Sigmoid colon (tissue), 7 donors: Measurements from ENCODE around the gene PELI2. TPM values are rescaled to one million over a fixed set of nuclear protein-coding genes. Genes with fewer than 3 reads are reported as not detected.

Source experiments
- DNase-seq: peaks from one replicate; pipeline ENCODE4 v3.0.0-alpha.2; 2019
- H3K27ac ChIP-seq, 4 donors: fragments of 200-600 bp; sonication (generic); one replicate each; pipeline ENCODE4 v1.5.1; 2016 to 2019; ENCODE audit warnings: mild to moderate bottlenecking in 1 of 4
- H3K27me3 ChIP-seq, 3 donors: fragments of 200-600 bp; sonication (generic); one replicate each; pipeline ENCODE4 v1.5.1; 2019; ENCODE audit warnings: mild to moderate bottlenecking in 1 of 3
- H3K36me3 ChIP-seq, 4 donors: fragments of 200-600 bp; sonication (generic); one replicate each; pipeline ENCODE4 v1.5.1; 2016 to 2019
- H3K4me1 ChIP-seq, 4 donors: fragments of 200-600 bp; sonication (generic); one replicate each; pipeline ENCODE4 v1.5.1; 2017 to 2019
- H3K4me3 ChIP-seq, 4 donors: fragments of 200-600 bp; sonication (generic); one replicate each; pipeline ENCODE4 v1.5.1; 2017 to 2019; ENCODE audit warnings: mild to moderate bottlenecking in 2 of 4, moderate library complexity in 1 of 4
- H3K9me3 ChIP-seq, 4 donors: fragments of 200-600 bp in 3 of 4; sonication (generic) in 3 of 4; one replicate each; pipeline versions ENCODE4 v1.5.1 to v1.6.1; 2013 to 2019
- EP300 ChIP-seq, 4 donors: sonication (generic); formaldehyde crosslinking; IDR thresholded peaks; one replicate each; pipeline ENCODE4 v1.6.1; 2017; ENCODE audit warnings: antibody characterized with exemption in 4 of 4
- POLR2A ChIP-seq, 2 donors: fragments of 450-650 bp; IDR thresholded peaks; one replicate each; pipeline ENCODE4 v1.6.1; 2016; ENCODE audit warnings: antibody characterized with exemption in 2 of 2, mild to moderate bottlenecking in 2 of 2, moderate library complexity in 2 of 2
- POLR2AphosphoS5 ChIP-seq, 4 donors: sonication (generic); formaldehyde crosslinking; IDR thresholded peaks; one replicate each; pipeline ENCODE4 v1.6.1; 2017; ENCODE audit warnings: antibody characterized with exemption in 4 of 4
- WGBS, 2 donors: extraction: QIAGEN DNeasy Blood & Tissue Kit; methylation state at CpG; one replicate each; pipeline ENCODE4 v1.1.7; 2013; 5-methylcytosine and 5-hydroxymethylcytosine counted together
- intact Hi-C: fragments of 100-400 bp; cut with DNase I; formaldehyde crosslinking; loops from one replicate; pipeline ENCODE4 v1.15.1; 2023
- polyA plus RNA-seq, 3 donors: library from polyadenylated mRNA; stranded (reverse); fragments of 200-250 nt; gene quantifications; one replicate each; pipeline ENCODE4 v1.2.3, GENCODE V29; 2013
- total RNA-seq, 4 donors: library from RNA; depleted of rRNA; stranded (reverse); fragments of >200 nt; gene quantifications; one replicate each; pipeline ENCODE4 v1.1.0, GENCODE V29; 2016
- TF ChIP-seq, protein P1 (sequence below), 4 experiments: fragments of 450-650 bp in 3 of 4; fragments of 200-600 bp in 1 of 4; IDR thresholded peaks; one replicate each; pipeline ENCODE4 v1.5.1; 2016 to 2019; ENCODE audit warnings: antibody characterized with exemption in 4 of 4, mild to moderate bottlenecking in 3 of 4, moderate library complexity in 2 of 4
- donor health status: healthy with polysubstance abuse.
- donor health status: Bipolar disorder and iron deficiency.
- donor health status: healthy.

PELI2 gene
- total and polyA plus RNA-seq, 7 donors = 4.5 to 34.3 (median 26.3) TPM

- Histone ChIP-seq H3K27ac (no peak overlapping the region), H3K9me3 (no peaks in the 10 kb centered on the region), H3K27me3 (no peaks in the 10 kb centered on the region), H3K36me3 (no peaks in the 10 kb centered on the region), H3K4me3 (no peak overlapping the region), H3K4me1 (peaks cover 0 to 24% (median 16%) of the 10 kb centered on the region in 4 donors)
- intact Hi-C loops = no loop called here
- TF ChIP-seq POLR2AphosphoS5 (IDR thresholded peaks at IDR 0.05) (no peak), EP300 (IDR thresholded peaks at IDR 0.05) (no peak), POLR2A (IDR thresholded peaks at IDR 0.05) (no peak)
- TF ChIP-seq, protein P1, sequence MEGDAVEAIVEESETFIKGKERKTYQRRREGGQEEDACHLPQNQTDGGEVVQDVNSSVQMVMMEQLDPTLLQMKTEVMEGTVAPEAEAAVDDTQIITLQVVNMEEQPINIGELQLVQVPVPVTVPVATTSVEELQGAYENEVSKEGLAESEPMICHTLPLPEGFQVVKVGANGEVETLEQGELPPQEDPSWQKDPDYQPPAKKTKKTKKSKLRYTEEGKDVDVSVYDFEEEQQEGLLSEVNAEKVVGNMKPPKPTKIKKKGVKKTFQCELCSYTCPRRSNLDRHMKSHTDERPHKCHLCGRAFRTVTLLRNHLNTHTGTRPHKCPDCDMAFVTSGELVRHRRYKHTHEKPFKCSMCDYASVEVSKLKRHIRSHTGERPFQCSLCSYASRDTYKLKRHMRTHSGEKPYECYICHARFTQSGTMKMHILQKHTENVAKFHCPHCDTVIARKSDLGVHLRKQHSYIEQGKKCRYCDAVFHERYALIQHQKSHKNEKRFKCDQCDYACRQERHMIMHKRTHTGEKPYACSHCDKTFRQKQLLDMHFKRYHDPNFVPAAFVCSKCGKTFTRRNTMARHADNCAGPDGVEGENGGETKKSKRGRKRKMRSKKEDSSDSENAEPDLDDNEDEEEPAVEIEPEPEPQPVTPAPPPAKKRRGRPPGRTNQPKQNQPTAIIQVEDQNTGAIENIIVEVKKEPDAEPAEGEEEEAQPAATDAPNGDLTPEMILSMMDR (IDR thresholded peaks at IDR 0.05) = no peak
- DNase-seq = no peak
- 90% methylated on average over 3 of the region's 3 CpGs for WGBS, 2 donors
These were observed 92.9 kb downstream of the PELI2 start for GRCh38 chr14:56211084-56211483.

GRCh38 chr14:56211844-56212243, 93.6 kb downstream of the PELI2 start:
- Histone ChIP-seq H3K27ac (no peak overlapping the region), H3K4me1 (peaks cover 0 to 31% (median 23%) of the 10 kb centered on the region in 4 donors), H3K27me3 (no peaks in the 10 kb centered on the region), H3K4me3 (no peak overlapping the region), H3K36me3 (no peaks in the 10 kb centered on the region), H3K9me3 (no peaks in the 10 kb centered on the region)
- 86 to 92% methylated on average over 2 of the region's 2 CpGs for WGBS, 2 donors
- intact Hi-C loops = no loop called here
- no peak for TF ChIP-seq POLR2AphosphoS5 (IDR thresholded peaks at IDR 0.05)
- no peak for TF ChIP-seq EP300 (IDR thresholded peaks at IDR 0.05)
- no peak for DNase-seq

DNA sequence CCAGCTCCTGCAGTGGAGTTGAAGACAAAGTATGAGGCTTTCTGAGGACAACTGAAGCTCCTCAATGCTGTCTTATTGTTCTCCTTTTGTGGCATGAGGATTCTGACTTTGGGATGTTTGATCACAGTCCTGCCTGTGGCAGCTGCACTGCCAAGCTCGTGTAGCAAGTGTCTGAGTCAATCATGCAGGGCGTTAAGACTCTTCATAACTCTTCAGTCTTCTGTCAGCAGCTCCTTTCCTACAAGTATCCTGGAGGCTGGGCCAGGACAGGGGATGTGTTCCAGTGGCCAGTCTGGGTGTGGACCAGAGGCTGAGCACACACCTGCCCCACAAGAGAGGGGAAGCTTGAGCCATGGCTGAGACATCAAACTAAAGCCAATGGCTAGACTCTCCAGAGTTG, 94.3 kb downstream of the PELI2 start:
- 84 to 85% methylated on average over 2 of the region's 2 CpGs for WGBS, 2 donors
- DNase-seq = no peak
- no peaks in the 10 kb centered on the region for H3K36me3 ChIP-seq
- intact Hi-C loops = no loop called here
- no peak overlapping the region for H3K4me3 ChIP-seq
- H3K27me3 ChIP-seq = no peaks in the 10 kb centered on the region
- no peak overlapping the region for H3K27ac ChIP-seq
- H3K4me1 ChIP-seq = peaks cover 0 to 36% (median 28%) of the 10 kb centered on the region in 4 donors
- no peaks in the 10 kb centered on the region for H3K9me3 ChIP-seq
- TF ChIP-seq, protein P1 (IDR thresholded peaks at IDR 0.05) = no peak
- no peak for TF ChIP-seq POLR2A (IDR thresholded peaks at IDR 0.05)
- TF ChIP-seq EP300 (IDR thresholded peaks at IDR 0.05) = no peak
- no peak for TF ChIP-seq POLR2AphosphoS5 (IDR thresholded peaks at IDR 0.05)

- WGBS, 2 donors = 87 to 93% methylated on average over 1 of the region's 1 CpG
- DNase-seq = no peak
- Histone ChIP-seq H3K4me3 (no peak overlapping the region), H3K27me3 (no peaks in the 10 kb centered on the region), H3K9me3 (no peaks in the 10 kb centered on the region), H3K36me3 (no peaks in the 10 kb centered on the region), H3K4me1 (peaks cover 0 to 36% (median 28%) of the 10 kb centered on the region in 4 donors), H3K27ac (no peak overlapping the region)
- TF ChIP-seq, protein P1 (IDR thresholded peaks at IDR 0.05) = no peak
- TF ChIP-seq EP300 (IDR thresholded peaks at IDR 0.05) (no peak), POLR2A (IDR thresholded peaks at IDR 0.05) (no peak), POLR2AphosphoS5 (IDR thresholded peaks at IDR 0.05) (no peak)
- intact Hi-C loops = no loop called here
These were observed 95.1 kb downstream of the PELI2 start for GRCh38 chr14:56213306-56213705.

DNA sequence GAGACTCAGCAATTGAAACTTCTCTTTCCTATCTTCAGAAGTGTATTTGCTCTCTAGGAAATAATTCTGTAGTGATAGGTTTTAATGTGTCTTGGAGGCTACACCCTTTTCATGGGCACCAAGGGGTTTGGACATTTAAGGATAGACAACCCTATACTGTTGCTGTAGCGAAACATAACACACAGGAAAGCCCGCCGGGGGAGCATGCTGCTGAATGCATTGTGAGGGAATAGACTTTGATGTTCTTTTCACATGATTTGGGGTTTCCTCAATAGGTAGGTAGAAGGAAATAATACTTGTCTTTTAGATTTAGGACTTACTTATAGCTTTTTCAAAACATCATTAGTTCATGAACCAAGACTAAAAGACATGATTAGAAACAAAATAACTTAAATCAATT, 97.0 kb downstream of the PELI2 start:
- no peak for DNase-seq
- 65 to 93% methylated on average over 3 of the region's 3 CpGs for WGBS, 2 donors
- TF ChIP-seq POLR2AphosphoS5 (IDR thresholded peaks at IDR 0.05) = no peak
- no peak for TF ChIP-seq POLR2A (IDR thresholded peaks at IDR 0.05)
- TF ChIP-seq, protein P1 (IDR thresholded peaks at IDR 0.05) = no peak
- TF ChIP-seq EP300 (IDR thresholded peaks at IDR 0.05) = no peak
- Histone ChIP-seq H3K4me3 (no peak overlapping the region), H3K9me3 (no peaks in the 10 kb centered on the region), H3K4me1 (peaks cover 0 to 53% (median 40%) of the 10 kb centered on the region in 4 donors), H3K36me3 (no peaks in the 10 kb centered on the region), H3K27ac (no peak overlapping the region), H3K27me3 (no peaks in the 10 kb centered on the region)
- intact Hi-C loops = loop anchor here (5.0 kb wide), 1 partner anchor 98 kb away; the partner anchor contains the start of gene PELI2
